MM.1S (cell line): ENCODE data around the gene PLAA.

Experiments
- CTCF ChIP-seq: fragments of 300-600 bp; sonication (generic); IDR thresholded peaks from 2 replicates; pipeline ENCODE4 v1.5.1; 2016; ENCODE audit warnings: antibody characterized with exemption, low read length, mixed read lengths
- EZH2phosphoT487 ChIP-seq: fragments of 300-600 bp; sonication (generic); IDR thresholded peaks from 2 replicates; pipeline ENCODE4 v1.6.1; 2018; ENCODE audit warnings: antibody characterized with exemption, low read length

- TF ChIP-seq CTCF, result no peak
- TF ChIP-seq EZH2phosphoT487, result no peak
Observed at GRCh38 chr9:26940779-26941178, 6.3 kb downstream of the PLAA start.
